GM21390 (cell line): ENCODE measurements around the gene GFPT1.

Experiments used
- ATAC-seq: cut with Tn5 transposase; IDR thresholded peaks from one replicate; pipeline ENCODE4 v1.9.1; 2021; ENCODE audit not compliant: unreplicated experiment

GFPT1 gene

GRCh38 chr2:69330781-69331180, 56.2 kb downstream of the GFPT1 start:
- no peak for ATAC-seq

- ATAC-seq, result no peak
These were observed 64.4 kb downstream of the GFPT1 start for GRCh38 chr2:69322631-69323030.

GRCh38 chr2:69316550-69316949, 70.5 kb downstream of the GFPT1 start:
- ATAC-seq, result no peak

GRCh38 chr2:69315160-69315761, 71.8 kb downstream of the GFPT1 start:
- no peak for ATAC-seq

GRCh38 chr2:69311024-69311416, 76.0 kb downstream of the GFPT1 start:
- ATAC-seq, result no peak

- no peak for ATAC-seq
These were observed 76.7 kb downstream of the GFPT1 start for GRCh38 chr2:69310111-69311023.

- no peak for ATAC-seq
These were observed 77.5 kb downstream of the GFPT1 start for GRCh38 chr2:69309351-69310110.

- ATAC-seq, result no peak
These were observed 78.7 kb downstream of the GFPT1 start for GRCh38 chr2:69308338-69308737.

- no peak for ATAC-seq
These were observed 79.4 kb downstream of the GFPT1 start for GRCh38 chr2:69307579-69308064.

GRCh38 chr2:69306822-69307578, 80.0 kb downstream of the GFPT1 start:
- ATAC-seq, result peak; percentile 85

GRCh38 chr2:69306393-69306821, 80.6 kb downstream of the GFPT1 start:
- ATAC-seq, result no peak

GRCh38 chr2:69305712-69306392, 81.2 kb downstream of the GFPT1 start:
- no peak for ATAC-seq

- no peak for ATAC-seq
These were observed 81.9 kb downstream of the GFPT1 start for GRCh38 chr2:69305166-69305565.

GRCh38 chr2:69304656-69305055, 82.4 kb downstream of the GFPT1 start:
- no peak for ATAC-seq

GRCh38 chr2:69300650-69301049, 86.4 kb downstream of the GFPT1 start:
- no peak for ATAC-seq

GRCh38 chr2:69299772-69300516, 87.1 kb downstream of the GFPT1 start:
- no peak for ATAC-seq

GRCh38 chr2:69298862-69299261, 88.2 kb downstream of the GFPT1 start:
- ATAC-seq, result no peak

GRCh38 chr2:69298261-69298660, 88.8 kb downstream of the GFPT1 start:
- no peak for ATAC-seq

- no peak for ATAC-seq
These were observed 89.8 kb downstream of the GFPT1 start for GRCh38 chr2:69297216-69297615.
